Anterior cingulate cortex (tissue), 58 donors: ENCODE results near the gene WSCD1.

Experiments used
- DNase-seq, 58 donors: peaks; one replicate each; lab custom pipeline; 2025; lab: John Stamatoyannopoulos, UW

The WSCD1 gene

DNA sequence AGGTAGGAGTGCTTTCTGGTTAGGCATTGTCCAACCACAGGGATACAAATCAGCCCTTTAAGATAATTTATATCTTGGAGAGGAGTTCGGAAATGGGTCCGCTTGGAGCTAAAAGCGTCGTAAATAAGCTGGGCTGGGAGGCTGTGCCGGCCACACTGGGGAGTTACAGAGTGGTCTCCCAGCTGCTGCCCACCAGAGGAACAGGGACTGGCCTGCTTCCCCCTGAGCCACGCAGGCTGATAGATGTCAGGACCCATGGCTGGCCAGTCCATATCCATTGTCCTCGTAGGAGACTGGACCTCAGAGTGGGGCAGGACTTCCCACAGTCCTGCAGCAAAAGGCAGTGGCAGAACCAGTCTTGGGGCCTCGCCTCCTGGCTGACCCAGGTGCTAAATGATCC lies 12.6 kb upstream of the WSCD1 start:
- DNase-seq: no peak

DNA sequence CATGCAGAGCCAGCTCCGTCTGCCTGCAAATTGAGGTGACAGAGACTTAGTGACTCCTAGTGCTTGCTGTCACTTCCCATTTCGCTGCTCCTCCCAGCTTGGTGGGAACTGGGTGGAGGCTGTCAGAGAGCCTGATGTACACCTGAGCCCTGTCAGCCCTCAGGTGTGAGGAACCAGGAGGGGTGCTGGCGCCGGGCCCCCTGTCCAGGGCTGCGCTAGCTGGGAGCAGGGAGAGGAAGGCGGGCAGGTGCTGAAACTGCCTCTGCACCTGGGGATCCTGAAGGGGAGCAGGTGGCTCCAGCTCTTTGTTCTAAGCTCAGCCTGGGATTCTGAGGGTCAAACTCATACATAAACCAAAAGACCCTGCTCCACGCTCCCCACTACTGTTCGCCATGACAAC lies 10.8 kb upstream of the WSCD1 start:
- no peak for DNase-seq

DNA sequence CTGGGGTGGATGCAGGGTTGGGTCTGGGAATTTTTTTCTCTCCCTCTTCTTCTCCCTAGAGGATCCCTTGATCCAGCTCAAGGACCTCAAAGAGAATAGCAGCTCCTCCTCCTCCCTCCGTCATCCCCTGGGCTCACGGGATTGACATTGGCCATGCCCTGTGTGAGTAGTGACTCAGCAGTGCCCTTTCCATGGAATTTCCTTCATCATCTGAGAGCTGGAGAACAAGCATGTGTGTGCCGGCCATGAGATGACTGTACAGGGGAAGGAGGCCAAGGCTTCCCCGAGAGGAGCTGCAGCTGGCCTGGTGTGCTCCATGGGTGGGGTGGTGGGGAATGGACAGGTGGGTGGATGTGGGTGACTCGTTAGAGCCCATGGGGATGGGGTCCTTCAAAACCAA lies 8.9 kb upstream of the WSCD1 start:
- no peak for DNase-seq

DNA sequence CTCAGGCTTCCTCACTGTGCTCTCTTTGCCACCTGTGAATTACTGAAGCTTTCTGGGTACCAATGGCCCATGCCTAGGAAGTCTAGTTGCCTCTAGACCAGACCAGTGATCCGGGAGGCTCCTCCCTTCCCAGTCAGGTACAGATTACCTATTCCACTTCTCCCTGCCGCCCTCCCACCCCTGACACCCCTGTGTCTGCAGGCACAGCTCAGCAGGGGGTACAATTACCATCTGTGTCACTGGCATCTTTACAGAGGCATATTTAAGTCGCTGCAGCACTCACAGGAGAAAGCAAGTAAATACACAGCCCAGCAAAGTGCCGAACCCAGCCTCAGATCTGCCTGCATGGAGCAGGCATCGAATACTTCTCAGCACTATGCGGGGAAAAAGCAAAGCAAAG lies 5.3 kb upstream of the WSCD1 start:
- no peak for DNase-seq

DNA sequence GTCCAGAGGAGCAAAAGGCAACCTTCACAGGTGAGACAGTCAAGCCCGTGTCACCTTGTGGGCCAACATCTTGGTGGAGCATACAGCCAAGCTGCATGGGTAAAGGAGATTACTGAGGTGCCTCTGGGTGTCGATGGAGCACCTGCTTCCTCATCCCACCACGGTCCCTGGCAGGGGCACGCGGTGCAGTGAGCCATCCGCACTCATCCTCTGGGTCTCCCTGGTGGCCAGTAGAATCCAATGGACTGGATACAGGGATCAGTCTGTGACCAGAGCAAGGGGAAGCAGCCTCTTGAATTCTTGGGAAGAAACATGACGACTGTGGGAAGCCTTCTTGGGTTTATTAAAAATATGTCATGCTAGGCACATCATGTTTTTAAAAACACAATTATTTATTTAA lies 4.8 kb upstream of the WSCD1 start:
- DNase-seq: no peak

DNA sequence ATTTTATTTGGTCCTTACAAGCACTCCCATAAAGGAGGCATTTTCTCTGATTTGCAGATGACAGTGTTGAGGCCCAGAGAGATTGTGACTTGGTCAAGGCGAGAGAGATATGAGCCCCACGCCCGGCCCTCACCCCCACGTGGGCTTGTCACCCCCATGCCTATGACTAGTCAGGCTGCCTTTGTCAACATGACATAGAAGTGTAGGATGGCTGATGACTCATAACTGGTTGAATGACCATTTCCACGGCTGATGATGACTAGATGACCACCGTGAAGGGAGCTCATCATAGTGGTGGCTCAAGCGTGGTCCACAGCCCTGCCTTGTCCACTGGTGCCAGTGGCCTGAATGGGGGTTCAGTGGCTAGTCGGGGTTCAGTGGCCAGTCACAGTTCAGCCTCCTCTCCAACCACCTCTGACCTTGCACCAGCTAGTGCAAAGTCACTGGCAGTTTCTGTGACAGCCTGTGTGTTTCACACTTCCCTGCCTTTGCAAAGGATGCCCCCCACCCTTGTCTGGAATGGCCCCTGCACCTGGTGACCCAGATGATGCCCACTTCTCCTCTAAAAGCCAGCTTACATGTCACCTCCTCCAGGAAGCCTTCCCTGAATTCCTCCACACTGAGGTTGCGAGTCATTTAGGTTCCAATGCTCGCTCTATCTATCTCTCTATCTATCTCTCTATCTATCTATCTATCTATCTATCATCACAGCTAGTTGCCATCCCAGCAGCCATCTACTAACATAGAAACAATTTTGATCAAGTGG lies 3.8 kb upstream of the WSCD1 start:
- DNase-seq: no peak

DNA sequence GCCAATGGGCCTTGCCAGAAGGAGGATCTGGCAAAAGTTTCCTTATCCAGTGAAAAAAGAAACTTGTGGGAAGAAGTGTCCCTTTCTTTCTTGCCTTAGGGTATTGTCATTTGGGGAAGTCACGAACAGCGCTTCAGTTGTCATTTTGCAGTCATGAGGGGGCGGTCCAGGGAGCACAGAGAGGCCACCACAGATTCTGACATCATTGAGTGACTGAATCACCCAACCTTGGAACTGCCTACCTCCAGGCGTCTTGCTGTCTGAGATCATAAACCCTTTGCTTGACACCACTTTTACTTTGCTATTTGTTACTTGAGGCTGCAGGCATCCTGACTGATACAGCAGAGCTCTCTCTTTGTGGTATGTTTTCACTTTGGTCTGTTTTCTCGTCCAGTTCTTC lies 3.1 kb upstream of the WSCD1 start:
- no peak for DNase-seq

DNA sequence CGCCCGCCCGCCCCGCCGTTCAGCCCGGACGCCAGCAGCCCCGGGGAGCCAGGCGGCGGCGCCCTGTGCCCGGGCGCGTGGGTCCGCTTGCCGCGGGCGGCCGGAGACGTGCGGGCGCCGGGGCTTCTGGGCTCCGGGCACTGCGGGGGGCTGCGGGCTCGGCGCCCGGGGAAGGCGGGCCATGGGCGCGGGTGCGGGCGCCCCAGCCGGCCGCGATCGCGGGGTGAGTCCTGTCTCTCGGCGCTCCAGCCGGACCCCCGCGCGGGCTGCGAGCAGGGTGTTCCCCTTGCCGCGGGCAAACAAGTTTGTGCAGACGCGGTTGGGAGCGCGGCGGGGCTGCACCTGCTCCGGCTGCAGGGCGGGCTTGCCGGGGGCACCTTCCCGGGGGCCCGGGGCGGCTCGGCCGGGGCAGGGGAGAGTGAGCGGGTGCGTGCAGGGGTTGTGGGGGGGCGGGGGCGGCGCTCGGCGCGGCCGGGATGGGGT lies 292 bp downstream of the WSCD1 start:
- DNase-seq: peak in 9 of 58 donors; percentile 28 to 62 (median 54)

DNA sequence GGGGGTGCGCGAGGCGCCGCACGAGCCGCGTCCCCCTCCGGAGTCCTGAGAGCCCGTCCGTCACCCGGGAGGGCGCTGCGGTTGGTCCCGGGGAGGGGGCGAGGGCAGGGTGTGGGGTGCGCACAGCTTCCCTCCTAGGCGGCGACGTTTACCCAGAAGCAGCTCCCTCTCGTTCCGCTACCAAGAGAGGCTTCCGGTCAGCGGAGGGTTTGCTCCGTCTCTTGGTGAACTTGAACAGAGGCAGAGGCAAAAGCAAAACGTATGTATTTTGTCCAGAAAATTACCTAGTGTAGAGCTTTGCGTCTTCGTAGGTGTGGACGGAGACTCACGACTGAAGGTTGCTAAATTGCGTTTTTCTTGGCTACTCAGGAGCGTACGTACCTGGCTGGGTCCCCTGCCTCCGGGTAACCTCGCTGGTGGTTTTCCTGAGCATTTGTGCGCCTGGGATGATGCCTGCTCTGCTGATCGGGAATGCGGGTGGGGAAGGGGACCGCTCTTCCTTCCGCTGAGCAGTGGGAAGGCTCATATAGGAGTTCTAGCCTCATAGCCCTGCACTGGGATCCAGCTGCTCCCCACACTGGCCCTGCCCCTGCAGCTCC lies 833 bp downstream of the WSCD1 start:
- peak in 39 of 58 donors; percentile 14 to 61 (median 39) for DNase-seq

DNA sequence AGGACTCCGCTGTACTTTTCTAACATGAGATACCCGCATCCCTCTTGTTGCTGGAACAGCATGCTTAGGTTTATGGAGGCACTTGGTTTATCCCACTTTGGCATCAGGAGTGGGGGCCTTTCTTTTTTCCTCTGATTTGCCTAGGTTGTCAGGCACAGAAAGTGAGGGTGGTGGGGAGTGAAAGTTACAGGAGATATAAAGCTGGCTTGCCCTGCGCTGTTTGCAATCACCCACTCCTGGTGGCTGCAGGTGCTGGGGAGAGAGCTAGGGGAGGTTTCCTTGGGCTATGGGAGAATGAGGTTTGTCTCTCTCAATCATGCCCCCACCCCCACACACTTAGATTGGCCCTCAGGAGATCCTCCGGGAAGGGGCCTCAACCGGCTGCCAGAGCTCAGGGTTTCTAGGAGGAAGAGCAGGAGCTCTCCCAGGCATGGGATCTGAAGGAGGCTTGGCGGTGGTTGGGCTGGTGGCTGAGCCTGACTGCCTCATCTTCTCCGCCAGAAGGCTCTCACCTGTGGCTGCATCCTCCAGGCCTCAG lies 1.4 kb downstream of the WSCD1 start:
- DNase-seq: peak in 1 of 58 donors; percentile 6

DNA sequence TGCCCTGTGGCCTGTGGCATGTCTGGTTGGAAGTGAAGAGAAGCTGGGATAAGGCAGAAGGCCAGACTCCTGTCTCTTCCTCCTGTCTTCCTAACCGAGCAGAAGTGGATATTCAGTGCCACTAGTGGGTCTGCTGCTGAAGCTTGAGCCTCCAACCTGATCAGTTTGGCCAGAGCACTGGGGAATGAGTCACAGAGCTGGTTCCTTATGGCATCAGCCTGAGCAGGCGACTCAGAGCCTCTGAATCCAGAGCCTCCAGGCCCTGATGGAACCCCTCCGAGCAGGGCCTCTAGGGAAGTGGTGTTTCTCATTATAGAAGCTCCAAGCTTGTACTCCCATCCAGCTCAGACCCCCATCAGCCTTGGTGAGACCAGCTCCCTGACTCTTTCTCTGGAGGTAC lies 2.0 kb downstream of the WSCD1 start:
- DNase-seq: peak in 1 of 58 donors; percentile 24

DNA sequence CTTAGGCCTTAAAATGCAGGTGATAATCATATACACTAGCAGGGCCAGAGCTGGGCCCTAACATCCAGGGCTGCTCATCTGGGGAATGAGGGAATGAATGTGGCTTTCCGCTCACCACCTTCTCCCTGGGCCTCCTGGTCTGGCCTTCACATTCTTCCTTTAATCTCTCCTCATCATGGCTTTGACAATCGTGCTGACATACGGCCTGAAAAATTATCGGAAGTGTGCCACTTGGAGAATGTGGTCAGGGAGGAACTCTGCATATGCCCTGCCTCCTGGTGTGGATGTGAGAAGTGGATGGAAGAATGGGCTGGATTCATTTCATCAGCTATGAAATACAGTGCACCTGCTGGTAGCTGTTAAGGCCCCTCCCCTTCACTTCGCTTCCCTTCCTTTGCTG lies 2.4 kb downstream of the WSCD1 start:
- no peak for DNase-seq

DNA sequence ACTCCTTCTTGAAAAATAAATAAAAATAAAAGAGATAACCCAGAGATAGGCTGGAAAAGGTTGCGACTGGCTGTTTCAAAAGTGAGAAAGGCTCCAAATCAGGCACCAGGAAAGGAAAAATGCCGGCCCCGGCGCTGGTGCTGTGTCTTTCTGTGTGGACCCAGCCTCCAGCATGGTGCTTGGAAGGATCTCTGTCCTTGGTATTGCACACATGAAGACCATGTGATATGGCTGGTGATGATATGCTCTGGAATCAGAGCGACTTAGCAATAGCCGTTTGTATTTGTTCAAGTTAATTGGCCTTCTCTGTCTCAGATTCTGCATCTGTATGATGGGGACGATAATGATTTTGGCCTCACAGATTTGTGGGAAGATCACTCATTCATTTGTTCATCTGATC lies 3.4 kb downstream of the WSCD1 start:
- DNase-seq: no peak

DNA sequence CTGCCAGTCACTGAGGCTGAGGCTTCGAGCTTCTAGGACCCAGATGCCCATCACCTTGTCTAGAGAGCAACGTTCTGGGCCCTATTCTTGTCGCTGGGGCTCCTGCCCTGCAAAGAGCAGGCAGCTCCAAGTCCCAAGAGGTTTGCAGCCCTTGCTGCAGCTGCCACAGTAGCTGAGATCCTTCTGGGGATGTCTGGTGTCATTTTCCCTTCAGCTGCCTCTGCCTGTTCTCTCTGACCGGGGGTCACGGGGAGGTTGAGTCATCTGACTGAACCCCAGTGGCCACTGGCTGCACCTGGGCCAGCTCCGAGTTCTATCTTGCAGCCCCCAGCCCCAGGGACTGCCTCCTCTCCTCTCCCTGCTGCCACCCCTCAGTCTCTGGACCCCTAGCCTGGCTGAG lies 4.9 kb downstream of the WSCD1 start:
- DNase-seq: no peak

DNA sequence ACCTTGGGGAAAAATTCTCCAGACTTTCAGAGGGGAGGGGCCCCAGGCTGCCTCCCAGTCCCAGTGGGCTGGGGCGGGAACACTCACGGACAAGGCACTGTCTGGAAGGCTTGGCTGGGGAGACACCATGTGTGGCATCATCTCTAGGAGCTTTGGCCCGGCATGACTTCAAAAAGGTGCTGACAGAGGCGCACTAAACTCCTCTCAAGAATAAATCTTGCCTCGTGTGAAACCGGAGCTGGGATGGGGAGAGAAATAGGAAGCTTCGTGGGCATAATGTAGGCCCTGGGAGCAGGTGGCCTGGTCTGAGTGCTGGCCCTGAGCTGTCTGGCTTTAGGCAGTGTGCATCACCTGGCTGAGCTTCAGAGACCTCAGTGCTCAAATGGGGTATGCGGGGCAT lies 5.7 kb downstream of the WSCD1 start:
- no peak for DNase-seq

DNA sequence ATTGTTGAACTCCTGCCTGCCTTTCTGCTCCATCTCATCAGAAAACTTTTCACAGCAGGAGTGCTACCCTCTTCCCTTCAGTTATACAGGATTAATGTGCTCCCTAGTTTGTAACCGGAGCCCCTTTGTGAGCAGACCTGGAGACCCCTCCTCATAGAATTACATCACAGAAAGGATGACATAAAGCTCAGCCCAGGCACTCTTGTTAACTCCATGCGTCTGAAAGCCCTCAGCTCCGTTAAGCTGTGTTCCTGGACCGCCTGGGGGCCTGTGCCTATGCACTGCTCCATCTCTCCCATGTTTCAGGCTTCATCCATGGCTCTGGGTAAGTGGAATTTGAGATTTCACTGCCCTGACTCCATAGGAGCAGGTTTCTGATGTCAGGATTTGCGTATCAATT lies 7.6 kb downstream of the WSCD1 start:
- no peak for DNase-seq

DNA sequence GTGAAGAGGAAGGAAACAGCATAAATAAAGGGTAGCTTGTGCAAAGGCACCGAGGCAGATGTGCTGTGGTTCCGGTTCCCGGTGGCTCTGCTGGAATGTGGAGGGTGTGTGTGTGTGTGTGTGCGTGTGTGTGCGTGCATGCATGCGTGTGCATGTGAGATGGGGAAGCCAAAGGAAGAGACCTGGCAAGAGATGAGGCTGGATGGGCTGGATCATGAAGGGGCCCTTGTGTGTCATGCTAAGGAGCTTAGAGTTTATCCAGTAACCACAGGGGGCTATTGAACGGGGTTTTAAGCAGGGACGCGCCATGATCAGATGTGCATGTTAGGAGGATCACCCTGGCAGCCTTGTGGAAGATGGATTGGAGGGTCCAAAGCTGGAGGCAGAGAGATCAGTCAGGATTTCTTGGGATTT lies 8.3 kb downstream of the WSCD1 start:
- no peak for DNase-seq

DNA sequence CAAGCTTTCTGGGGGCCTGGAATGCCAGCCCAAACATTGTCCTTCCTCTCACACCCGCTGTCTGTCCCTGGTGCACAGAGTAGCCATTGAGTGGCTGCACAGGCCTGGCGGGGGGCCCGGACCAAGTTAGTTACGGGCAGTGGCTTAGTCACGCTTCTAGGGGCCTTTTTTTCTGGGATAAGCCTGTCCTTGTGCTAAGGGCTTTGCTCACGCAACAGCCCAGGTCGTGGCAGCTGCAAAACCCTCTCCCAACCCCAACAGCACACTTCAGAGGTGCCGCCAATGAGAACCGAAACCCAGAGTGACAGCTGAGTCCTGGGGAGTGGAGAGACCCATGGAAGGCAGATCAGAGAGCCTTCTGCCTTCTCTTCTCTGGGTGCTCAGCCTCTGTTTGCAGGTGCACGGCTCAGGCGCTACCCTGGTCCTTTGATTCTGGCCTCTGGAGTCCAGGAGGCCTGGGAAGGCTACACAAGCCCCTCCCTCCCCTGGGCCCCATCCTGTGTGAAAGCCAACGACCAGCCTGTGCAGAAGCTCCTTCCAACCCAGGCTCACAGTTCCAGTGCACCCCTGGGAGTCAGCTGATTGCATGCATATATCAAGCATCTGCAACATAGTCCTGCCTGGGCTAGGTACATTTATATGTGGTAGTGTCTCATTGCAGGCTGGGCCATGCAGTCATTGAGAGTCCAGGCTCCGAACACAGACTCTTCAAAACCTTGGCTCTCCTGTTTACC lies 9.1 kb downstream of the WSCD1 start:
- peak in 46 of 58 donors; percentile 5 to 80 (median 44) for DNase-seq

DNA sequence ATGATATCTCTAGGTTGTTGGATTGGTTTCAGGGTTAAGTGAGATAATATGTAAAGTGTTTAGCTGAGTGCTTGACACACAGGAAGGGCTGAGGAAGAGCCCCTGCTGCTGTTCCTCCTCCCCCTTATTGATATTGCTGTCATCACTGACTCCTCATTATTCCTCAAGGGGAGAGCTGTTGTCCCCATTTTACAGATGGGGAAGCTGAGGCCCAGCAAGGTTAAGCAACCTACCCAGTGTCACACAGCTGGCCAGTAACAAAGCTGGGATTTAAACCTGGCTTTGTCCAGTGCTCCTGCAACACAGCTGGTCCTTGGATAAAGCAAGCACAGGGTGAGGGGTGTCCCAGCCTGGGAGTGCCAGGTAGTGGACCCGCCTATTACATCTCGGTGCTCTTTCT lies 9.8 kb downstream of the WSCD1 start:
- DNase-seq: no peak

DNA sequence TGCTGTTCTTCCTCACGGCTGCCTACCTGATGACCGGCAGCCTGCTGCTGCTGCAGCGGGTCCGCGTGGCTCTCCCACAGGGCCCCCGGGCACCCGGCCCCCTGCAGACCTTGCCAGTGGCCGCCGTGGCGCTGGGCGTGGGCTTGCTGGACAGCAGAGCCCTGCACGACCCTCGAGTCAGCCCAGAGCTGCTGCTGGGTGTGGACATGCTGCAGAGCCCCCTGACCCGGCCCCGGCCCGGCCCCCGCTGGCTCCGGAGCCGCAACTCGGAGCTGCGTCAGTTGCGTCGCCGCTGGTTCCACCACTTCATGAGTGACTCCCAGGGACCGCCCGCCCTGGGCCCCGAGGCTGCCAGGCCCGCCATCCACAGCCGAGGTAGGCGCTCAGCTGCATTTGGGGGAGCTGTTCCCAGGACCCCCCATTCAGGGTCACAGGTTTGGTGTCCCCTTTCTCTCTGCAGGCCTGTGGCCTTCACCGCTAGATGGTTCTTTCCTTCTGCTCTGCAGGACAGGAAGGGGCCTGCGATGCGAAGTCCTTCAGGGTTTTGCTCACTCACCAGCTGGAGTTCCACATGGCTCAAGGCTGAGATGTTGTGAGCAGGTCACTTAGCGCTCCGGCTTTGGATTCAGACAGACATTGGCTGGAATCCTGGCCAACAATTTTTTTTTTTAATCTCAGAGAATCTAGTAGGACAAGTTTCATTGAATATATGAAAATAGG lies 10.7 kb downstream of the WSCD1 start:
- DNase-seq: no peak

DNA sequence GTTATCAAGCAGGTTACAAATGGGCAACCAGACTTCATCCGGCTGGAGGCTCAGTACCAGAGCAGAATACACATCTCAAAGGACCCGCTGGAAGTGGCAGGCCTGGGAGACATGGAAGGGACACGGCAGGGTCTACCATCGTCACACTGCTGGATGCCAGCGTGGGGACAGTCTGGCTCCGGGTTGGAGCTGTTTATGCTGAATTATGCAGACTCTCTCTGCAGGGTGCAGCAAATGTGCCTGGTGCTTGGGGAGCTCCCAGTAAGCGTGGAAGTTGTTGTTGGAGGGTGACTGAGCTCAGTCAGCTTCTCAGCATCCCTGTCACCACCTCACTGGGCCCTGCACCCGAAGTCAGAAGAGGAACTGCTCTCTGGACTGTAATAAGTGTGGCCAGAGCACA lies 12.2 kb downstream of the WSCD1 start:
- no peak for DNase-seq
